NB4 (cell line): ENCODE results near the gene MRPL58.

Experiments
- DNase-seq: peaks from one replicate; pipeline ENCODE4 v3.0.0; 2010; ENCODE audit warnings: low read depth
- H3K4me3 ChIP-seq: one replicate; pipeline ENCODE4 v1.5.1; 2011; ENCODE audit warnings: mild to moderate bottlenecking, low read depth, low read length, moderate library complexity
- MAX ChIP-seq: IDR thresholded peaks from 2 replicates; pipeline ENCODE4 v1.6.1; 2011; ENCODE audit warnings: low read depth, low read length
- MYC ChIP-seq: IDR thresholded peaks from 2 replicates; pipeline ENCODE4 v1.6.1; 2011; ENCODE audit warnings: low read depth, low read length
- POLR2A ChIP-seq: IDR thresholded peaks from 2 replicates; pipeline ENCODE4 v1.6.1; 2011; ENCODE audit warnings: mild to moderate bottlenecking; ENCODE audit not compliant: insufficient read length; ENCODE audit errors: extremely low read depth
- TF ChIP-seq, protein P1 (sequence below): IDR thresholded peaks from one replicate; pipeline ENCODE4 v1.5.1; 2012; ENCODE audit warnings: low read depth, low read length

The MRPL58 gene

GRCh38 chr17:75059369-75060345, 47.2 kb downstream of the MRPL58 start:
- H3K4me3 ChIP-seq, result no peak overlapping the region
- peak; percentile 43 for DNase-seq

DNA sequence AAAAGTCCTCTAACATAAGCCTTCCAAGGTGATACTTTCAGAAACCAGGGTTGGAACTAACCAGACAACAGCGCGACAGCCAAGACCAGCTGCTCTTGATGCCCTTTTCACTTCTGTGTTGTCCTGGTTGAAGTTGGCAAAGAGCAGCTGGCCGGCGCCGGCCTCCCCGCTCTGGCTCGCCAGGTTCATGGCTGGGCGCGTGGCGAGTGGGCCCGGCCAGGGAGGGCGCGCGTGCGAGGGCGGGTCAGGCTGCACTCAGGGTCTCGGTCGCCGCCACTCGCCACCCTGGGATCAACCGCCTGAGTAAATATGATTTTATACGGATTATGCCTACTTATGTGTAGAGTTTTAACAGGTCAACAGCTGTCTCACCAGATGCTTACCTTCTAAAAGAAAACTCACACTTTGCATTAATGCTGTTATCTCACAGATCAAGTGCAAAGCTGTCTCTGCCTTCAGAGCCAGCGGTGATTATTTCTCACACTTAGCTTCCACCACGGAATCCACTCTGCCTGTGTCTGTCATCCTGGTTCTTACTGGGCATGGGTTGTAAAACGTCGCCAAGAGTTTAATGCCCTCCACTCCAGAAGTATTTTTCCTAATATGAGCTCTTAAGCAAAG, 48.1 kb downstream of the MRPL58 start:
- no peak overlapping the region for H3K4me3 ChIP-seq
- TF ChIP-seq MAX (no peak), POLR2A (no peak), MYC (no peak)
- TF ChIP-seq, protein P1, sequence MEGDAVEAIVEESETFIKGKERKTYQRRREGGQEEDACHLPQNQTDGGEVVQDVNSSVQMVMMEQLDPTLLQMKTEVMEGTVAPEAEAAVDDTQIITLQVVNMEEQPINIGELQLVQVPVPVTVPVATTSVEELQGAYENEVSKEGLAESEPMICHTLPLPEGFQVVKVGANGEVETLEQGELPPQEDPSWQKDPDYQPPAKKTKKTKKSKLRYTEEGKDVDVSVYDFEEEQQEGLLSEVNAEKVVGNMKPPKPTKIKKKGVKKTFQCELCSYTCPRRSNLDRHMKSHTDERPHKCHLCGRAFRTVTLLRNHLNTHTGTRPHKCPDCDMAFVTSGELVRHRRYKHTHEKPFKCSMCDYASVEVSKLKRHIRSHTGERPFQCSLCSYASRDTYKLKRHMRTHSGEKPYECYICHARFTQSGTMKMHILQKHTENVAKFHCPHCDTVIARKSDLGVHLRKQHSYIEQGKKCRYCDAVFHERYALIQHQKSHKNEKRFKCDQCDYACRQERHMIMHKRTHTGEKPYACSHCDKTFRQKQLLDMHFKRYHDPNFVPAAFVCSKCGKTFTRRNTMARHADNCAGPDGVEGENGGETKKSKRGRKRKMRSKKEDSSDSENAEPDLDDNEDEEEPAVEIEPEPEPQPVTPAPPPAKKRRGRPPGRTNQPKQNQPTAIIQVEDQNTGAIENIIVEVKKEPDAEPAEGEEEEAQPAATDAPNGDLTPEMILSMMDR, result no peak
- DNase-seq, result no peak

More at GRCh38 chr17:75059369-75060345, 47.2 kb downstream of the MRPL58 start:
- no peak for TF ChIP-seq POLR2A
- TF ChIP-seq MAX, result peak; percentile 77
- TF ChIP-seq MYC, result peak; percentile 61

- DNase-seq, result no peak
- TF ChIP-seq MYC, result no peak
- TF ChIP-seq POLR2A, result no peak
- TF ChIP-seq, protein P1, result no peak
- TF ChIP-seq MAX, result no peak
- H3K4me3 ChIP-seq, result no peak overlapping the region
These were observed 48.6 kb downstream of the MRPL58 start for GRCh38 chr17:75061055-75061438.

DNA sequence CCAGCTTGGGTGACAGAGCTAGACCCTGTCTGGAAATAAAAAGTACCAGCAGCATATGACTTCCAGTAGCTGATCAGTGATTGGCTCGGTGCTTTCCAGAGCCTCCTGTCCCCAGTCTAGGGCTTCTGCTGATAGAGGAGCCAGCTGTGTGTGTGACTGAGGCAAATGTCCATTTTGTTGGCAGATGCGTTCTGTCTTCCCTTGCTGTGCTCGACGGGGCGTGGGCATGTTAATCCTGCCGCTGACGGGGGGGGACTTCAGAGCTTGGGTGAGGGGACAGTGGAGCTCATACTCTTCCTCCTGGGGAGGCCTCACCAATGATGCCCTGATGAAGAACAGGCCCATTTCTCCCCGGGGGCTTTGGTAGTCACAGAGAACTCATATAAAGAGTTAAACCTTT, 49.1 kb downstream of the MRPL58 start:
- no peak overlapping the region for H3K4me3 ChIP-seq
- TF ChIP-seq POLR2A, result no peak
- TF ChIP-seq MAX, result no peak
- TF ChIP-seq, protein P1, result no peak
- DNase-seq, result no peak

DNA sequence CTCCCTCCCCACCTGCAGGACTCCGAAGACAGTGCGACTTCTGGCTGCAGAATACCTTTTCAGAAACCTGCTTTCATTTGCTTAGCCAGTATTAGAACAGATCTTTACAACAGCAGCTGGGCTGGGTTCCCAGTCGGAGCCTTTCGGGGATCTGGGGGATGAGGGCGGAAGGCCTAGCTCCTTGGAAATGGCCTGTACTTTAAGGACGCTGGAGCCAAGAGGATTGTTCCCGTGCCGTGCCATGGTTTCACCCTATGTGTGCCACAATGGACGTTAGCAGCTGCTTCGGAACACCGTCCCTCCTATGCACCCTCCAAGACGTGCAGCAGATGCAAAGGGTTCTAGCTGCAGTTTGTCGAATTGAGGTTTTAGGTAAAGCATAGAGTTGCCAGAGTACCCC, 50.7 kb downstream of the MRPL58 start:
- no peak overlapping the region for H3K4me3 ChIP-seq
- TF ChIP-seq MYC, result no peak
- no peak for TF ChIP-seq MAX
- TF ChIP-seq, protein P1, result no peak
- TF ChIP-seq POLR2A, result no peak
- DNase-seq, result no peak

DNA sequence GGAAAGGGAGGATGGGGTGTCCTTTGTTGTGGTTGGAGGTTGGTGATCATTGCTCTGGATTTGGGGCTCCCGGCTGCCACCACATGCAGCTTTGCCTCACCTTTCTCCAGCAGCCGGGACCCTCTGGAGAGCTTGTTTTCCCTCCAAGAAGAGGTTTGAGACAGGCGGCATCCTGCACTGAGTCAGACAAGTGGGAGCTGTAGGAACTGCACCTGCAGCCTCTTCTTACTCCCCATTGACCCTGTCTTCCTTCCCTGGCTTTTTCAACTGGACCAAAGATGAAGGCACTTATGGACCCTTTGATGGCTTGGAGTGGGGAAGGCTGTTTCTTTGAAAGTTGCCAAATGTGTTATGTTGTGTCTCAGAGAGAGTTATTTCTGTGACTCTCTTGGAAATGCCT, 51.2 kb downstream of the MRPL58 start:
- no peak for DNase-seq
- H3K4me3 ChIP-seq, result no peak overlapping the region
- TF ChIP-seq POLR2A (no peak), MAX (no peak), MYC (no peak)
- TF ChIP-seq, protein P1, result no peak
